Peyer's patch (tissue), 4 donors: ENCODE results near the gene IGSF22. TPM values are rescaled to one million over a fixed set of nuclear protein-coding genes. Genes with fewer than 3 reads are reported as not detected.

Source experiments
- DNase-seq, 3 donors: peaks; one replicate each; pipeline ENCODE4 v3.0.0-alpha.2; 2017 to 2019
- H3K27ac ChIP-seq, 4 donors: fragments of 200-600 bp; sonication (generic); one replicate each; pipeline ENCODE4 v1.5.1; 2016 to 2019
- H3K27me3 ChIP-seq, 2 donors: fragments of 200-600 bp; sonication (generic); one replicate each; pipeline ENCODE4 v1.5.1; 2019
- H3K36me3 ChIP-seq, 3 donors: fragments of 200-600 bp; sonication (generic); one replicate each; pipeline ENCODE4 v1.5.1; 2016 to 2019
- H3K4me1 ChIP-seq, 4 donors: fragments of 200-600 bp; sonication (generic); one replicate each; pipeline ENCODE4 v1.5.1; 2016 to 2019
- H3K4me3 ChIP-seq, 4 donors: fragments of 200-600 bp; sonication (generic); 1 replicate in 3 of 4; 2 replicates in 1 of 4; pipeline ENCODE4 v1.5.1; 2016 to 2019; ENCODE audit warnings: mild to moderate bottlenecking in 1 of 4
- H3K9me3 ChIP-seq, 4 donors: fragments of 200-600 bp; sonication (generic); one replicate each; pipeline ENCODE4 v1.5.1; 2016 to 2019; ENCODE audit warnings: mild to moderate bottlenecking in 1 of 4
- CTCF ChIP-seq, 6 experiments: fragments of 450-650 bp in 4 of 6; fragments of 200-600 bp in 2 of 6; sonication (generic) in 1 of 6; IDR thresholded peaks; one replicate each; pipeline ENCODE4 v1.5.1; 2017 to 2019; ENCODE audit warnings: antibody characterized with exemption in 6 of 6, mild to moderate bottlenecking in 3 of 6, moderate library complexity in 1 of 6
- POLR2A ChIP-seq, 2 donors: fragments of 450-650 bp; IDR thresholded peaks; one replicate each; pipeline ENCODE4 v1.5.1; 2017; ENCODE audit warnings: antibody characterized with exemption in 2 of 2, mild to moderate bottlenecking in 2 of 2, moderate library complexity in 2 of 2
- total RNA-seq, 4 donors: library from RNA; depleted of rRNA; stranded (reverse); fragments of >200 nt; gene quantifications; one replicate each; pipeline ENCODE4 v1.1.0, GENCODE V29; 2016

Gene IGSF22
- total RNA-seq, 4 donors from 2014 or later: not detected

- no peaks in the 10 kb centered on the region for H3K27me3 ChIP-seq
- no peaks in the 10 kb centered on the region for H3K4me1 ChIP-seq
- no peak for DNase-seq
- no peaks in the 10 kb centered on the region for H3K9me3 ChIP-seq
- H3K36me3 ChIP-seq: no peaks in the 10 kb centered on the region
- H3K4me3 ChIP-seq: no peak overlapping the region
- H3K27ac ChIP-seq: no peak overlapping the region
- TF ChIP-seq CTCF (IDR thresholded peaks at IDR 0.05) (no peak), POLR2A (IDR thresholded peaks at IDR 0.05) (no peak)
Measured at GRCh38 chr11:18745251-18745650, 19.3 kb upstream of the IGSF22 start.

- Histone ChIP-seq H3K27ac (no peak overlapping the region), H3K36me3 (no peaks in the 10 kb centered on the region), H3K27me3 (no peaks in the 10 kb centered on the region), H3K9me3 (no peaks in the 10 kb centered on the region), H3K4me3 (no peak overlapping the region), H3K4me1 (no peaks in the 10 kb centered on the region)
- TF ChIP-seq CTCF (IDR thresholded peaks at IDR 0.05) (no peak), POLR2A (IDR thresholded peaks at IDR 0.05) (no peak)
- no peak for DNase-seq
Measured at GRCh38 chr11:18743900-18744514, 18.0 kb upstream of the IGSF22 start.

GRCh38 chr11:18743365-18743764, 17.4 kb upstream of the IGSF22 start:
- Histone ChIP-seq H3K4me1 (no peaks in the 10 kb centered on the region), H3K27ac (no peak overlapping the region), H3K4me3 (no peak overlapping the region), H3K36me3 (no peaks in the 10 kb centered on the region), H3K9me3 (no peaks in the 10 kb centered on the region), H3K27me3 (no peaks in the 10 kb centered on the region)
- TF ChIP-seq CTCF (IDR thresholded peaks at IDR 0.05) (no peak), POLR2A (IDR thresholded peaks at IDR 0.05) (no peak)
- no peak for DNase-seq

GRCh38 chr11:18741783-18742182, 15.8 kb upstream of the IGSF22 start:
- no peak overlapping the region for H3K27ac ChIP-seq
- no peaks in the 10 kb centered on the region for H3K9me3 ChIP-seq
- no peaks in the 10 kb centered on the region for H3K27me3 ChIP-seq
- no peak overlapping the region for H3K4me3 ChIP-seq
- no peaks in the 10 kb centered on the region for H3K36me3 ChIP-seq
- H3K4me1 ChIP-seq: no peaks in the 10 kb centered on the region
- no peak for TF ChIP-seq POLR2A (IDR thresholded peaks at IDR 0.05)
- no peak for TF ChIP-seq CTCF (IDR thresholded peaks at IDR 0.05)
- no peak for DNase-seq

- no peaks in the 10 kb centered on the region for H3K9me3 ChIP-seq
- H3K27ac ChIP-seq: no peak overlapping the region
- H3K4me3 ChIP-seq: no peak overlapping the region
- TF ChIP-seq CTCF (IDR thresholded peaks at IDR 0.05) (no peak), POLR2A (IDR thresholded peaks at IDR 0.05) (no peak)
- H3K36me3 ChIP-seq: no peaks in the 10 kb centered on the region
- H3K27me3 ChIP-seq: no peaks in the 10 kb centered on the region
- no peak for DNase-seq
- no peaks in the 10 kb centered on the region for H3K4me1 ChIP-seq
Measured at GRCh38 chr11:18739685-18740084, 13.7 kb upstream of the IGSF22 start.

- no peaks in the 10 kb centered on the region for H3K9me3 ChIP-seq
- no peak overlapping the region for H3K4me3 ChIP-seq
- no peaks in the 10 kb centered on the region for H3K36me3 ChIP-seq
- no peak overlapping the region for H3K27ac ChIP-seq
- DNase-seq: no peak
- no peak for TF ChIP-seq CTCF (IDR thresholded peaks at IDR 0.05)
- TF ChIP-seq POLR2A (IDR thresholded peaks at IDR 0.05): no peak
- no peaks in the 10 kb centered on the region for H3K27me3 ChIP-seq
- no peaks in the 10 kb centered on the region for H3K4me1 ChIP-seq
Measured at GRCh38 chr11:18737642-18738041, 11.7 kb upstream of the IGSF22 start.
